Nephron (organoid): ENCODE data around the gene TTC29.

ENCODE experiments used
- H3K27ac Mint-ChIP-seq, 3 experiments: 2 replicates each; pipeline ENCODE4 v1.8.0; 2020; ENCODE audit warnings: mixed read lengths in 3 of 3, mild to moderate bottlenecking in 2 of 3, moderate library complexity in 1 of 3
- H3K27me3 Mint-ChIP-seq: 2 replicates; pipeline ENCODE4 v1.8.0; 2021; ENCODE audit warnings: low read depth, mild to moderate bottlenecking, moderate library complexity, mixed read lengths
- H3K36me3 Mint-ChIP-seq: 2 replicates; pipeline ENCODE4 v1.8.0; 2020; ENCODE audit warnings: low read depth, mixed read lengths
- H3K4me1 Mint-ChIP-seq: 2 replicates; pipeline ENCODE4 v1.8.0; 2020; ENCODE audit warnings: mixed read lengths
- H3K4me3 Mint-ChIP-seq, 3 experiments: 2 replicates each; pipeline ENCODE4 v1.8.0; 2020; ENCODE audit warnings: mild to moderate bottlenecking in 3 of 3, mixed read lengths in 3 of 3, moderate library complexity in 2 of 3
- H3K9me3 Mint-ChIP-seq: 2 replicates; pipeline ENCODE4 v1.8.0; 2020; ENCODE audit warnings: mixed read lengths
- TF ChIP-seq, protein P1 (sequence below), 3 experiments: fragments of 200-600 bp; sonication (generic); IDR thresholded peaks; one replicate each; pipeline ENCODE4 v1.5.0; 2021; ENCODE audit warnings: antibody characterized with exemption in 3 of 3; ENCODE audit not compliant: unreplicated experiment in 3 of 3

The TTC29 gene

DNA sequence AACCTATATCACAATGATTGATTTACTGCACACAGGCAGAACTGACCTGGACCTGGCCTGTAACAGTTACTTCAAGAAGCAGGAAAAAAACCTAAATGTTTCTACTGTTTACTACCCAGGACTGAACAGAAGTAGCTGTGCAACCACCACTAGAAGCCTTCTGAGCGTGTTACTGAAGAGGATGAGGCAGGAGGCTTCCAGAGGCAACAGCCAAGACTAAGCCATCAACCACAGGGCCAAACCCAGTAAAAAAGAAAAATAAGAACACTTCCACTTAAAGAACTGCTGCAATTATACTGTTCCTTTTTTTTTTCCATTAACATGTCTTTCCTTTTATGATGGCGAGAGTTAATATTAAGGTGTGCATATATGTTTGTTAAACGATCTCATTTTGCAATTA is 29.4 kb upstream of the TTC29 start:
- Mint-ChIP-seq H3K9me3 (no peaks in the 10 kb centered on the region), H3K4me3 (no peak overlapping the region), H3K27ac (no peak overlapping the region), H3K36me3 (no peaks in the 10 kb centered on the region), H3K4me1 (peaks cover 6% of the 10 kb centered on the region), H3K27me3 (no peaks in the 10 kb centered on the region)
- TF ChIP-seq, protein P1, sequence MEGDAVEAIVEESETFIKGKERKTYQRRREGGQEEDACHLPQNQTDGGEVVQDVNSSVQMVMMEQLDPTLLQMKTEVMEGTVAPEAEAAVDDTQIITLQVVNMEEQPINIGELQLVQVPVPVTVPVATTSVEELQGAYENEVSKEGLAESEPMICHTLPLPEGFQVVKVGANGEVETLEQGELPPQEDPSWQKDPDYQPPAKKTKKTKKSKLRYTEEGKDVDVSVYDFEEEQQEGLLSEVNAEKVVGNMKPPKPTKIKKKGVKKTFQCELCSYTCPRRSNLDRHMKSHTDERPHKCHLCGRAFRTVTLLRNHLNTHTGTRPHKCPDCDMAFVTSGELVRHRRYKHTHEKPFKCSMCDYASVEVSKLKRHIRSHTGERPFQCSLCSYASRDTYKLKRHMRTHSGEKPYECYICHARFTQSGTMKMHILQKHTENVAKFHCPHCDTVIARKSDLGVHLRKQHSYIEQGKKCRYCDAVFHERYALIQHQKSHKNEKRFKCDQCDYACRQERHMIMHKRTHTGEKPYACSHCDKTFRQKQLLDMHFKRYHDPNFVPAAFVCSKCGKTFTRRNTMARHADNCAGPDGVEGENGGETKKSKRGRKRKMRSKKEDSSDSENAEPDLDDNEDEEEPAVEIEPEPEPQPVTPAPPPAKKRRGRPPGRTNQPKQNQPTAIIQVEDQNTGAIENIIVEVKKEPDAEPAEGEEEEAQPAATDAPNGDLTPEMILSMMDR (IDR thresholded peaks at IDR 0.05; ENCODE audit: unreplicated experiment in 3 of 3) = no peak

DNA sequence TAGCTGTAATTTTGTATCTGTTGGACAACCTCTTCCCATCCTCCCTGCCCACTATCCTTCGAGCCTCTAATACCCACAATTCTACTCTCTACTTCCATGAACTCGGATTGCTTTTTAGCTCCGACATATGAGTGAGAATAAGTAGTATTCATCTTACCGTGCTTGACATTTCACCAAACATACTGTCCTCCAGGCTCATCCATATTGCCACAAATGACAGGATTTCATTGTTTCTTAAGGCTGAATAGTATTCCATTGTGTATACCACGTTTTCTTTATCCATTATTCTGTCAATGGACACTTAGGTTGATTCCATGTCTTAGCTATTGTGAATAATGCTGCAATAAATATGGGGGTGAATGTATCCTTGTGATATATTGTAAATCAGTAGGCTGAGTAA is 26.4 kb upstream of the TTC29 start:
- no peak overlapping the region for H3K27ac Mint-ChIP-seq
- H3K36me3 Mint-ChIP-seq = no peaks in the 10 kb centered on the region
- H3K4me1 Mint-ChIP-seq = peaks cover 6% of the 10 kb centered on the region
- H3K4me3 Mint-ChIP-seq = no peak overlapping the region
- TF ChIP-seq, protein P1 (IDR thresholded peaks at IDR 0.05; ENCODE audit: unreplicated experiment in 3 of 3) = no peak
- peaks cover 3% of the 10 kb centered on the region for H3K27me3 Mint-ChIP-seq
- H3K9me3 Mint-ChIP-seq = peaks cover 3% of the 10 kb centered on the region

DNA sequence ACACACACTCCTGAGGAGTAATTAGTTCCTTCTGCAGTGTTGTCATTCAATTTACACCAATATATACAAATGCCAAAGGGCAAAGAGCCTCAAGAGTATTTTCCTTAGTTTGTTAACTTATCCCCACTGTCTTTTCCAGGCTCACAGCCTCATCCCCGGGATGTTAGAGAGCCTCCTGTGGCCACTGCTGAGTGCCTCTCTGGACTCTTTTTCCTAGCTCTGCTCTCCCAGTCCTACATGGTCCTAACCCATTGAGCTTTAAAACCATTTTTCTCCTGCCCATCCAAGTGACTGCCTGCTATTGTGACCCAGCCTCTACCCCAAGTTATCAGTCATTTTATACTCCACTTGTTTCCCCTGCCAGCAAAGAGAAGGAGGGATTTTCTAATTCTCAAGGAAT is 23.5 kb upstream of the TTC29 start:
- TF ChIP-seq, protein P1 (IDR thresholded peaks at IDR 0.05; ENCODE audit: unreplicated experiment in 3 of 3) = no peak
- no peaks in the 10 kb centered on the region for H3K4me1 Mint-ChIP-seq
- peaks cover 3% of the 10 kb centered on the region for H3K9me3 Mint-ChIP-seq
- H3K27ac Mint-ChIP-seq = no peak overlapping the region
- no peaks in the 10 kb centered on the region for H3K36me3 Mint-ChIP-seq
- H3K27me3 Mint-ChIP-seq = peaks cover 3% of the 10 kb centered on the region
- no peak overlapping the region for H3K4me3 Mint-ChIP-seq

DNA sequence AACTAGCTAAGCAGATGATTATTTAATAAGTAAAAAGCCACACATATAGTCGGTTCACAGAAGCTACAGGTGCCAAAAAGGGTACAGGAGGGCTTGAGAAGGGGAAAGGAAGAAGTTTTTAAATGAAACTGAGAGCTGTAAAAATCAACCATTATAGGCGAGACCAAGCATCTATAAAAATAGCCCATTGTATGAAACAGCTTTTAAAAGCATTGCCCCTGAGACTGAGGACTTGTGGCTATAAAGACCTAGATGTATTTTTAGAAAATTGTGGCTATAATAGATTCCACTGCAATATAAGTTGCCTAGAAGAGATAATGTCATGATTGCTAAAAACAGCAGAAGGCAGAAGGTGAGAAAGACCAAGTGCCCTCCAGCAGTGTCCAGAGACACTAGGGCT is 15.0 kb upstream of the TTC29 start:
- Mint-ChIP-seq H3K36me3 (no peaks in the 10 kb centered on the region), H3K27ac (no peak overlapping the region), H3K4me3 (no peak overlapping the region), H3K9me3 (no peaks in the 10 kb centered on the region), H3K4me1 (no peaks in the 10 kb centered on the region), H3K27me3 (no peaks in the 10 kb centered on the region)
- TF ChIP-seq, protein P1 (IDR thresholded peaks at IDR 0.05; ENCODE audit: unreplicated experiment in 3 of 3) = no peak

DNA sequence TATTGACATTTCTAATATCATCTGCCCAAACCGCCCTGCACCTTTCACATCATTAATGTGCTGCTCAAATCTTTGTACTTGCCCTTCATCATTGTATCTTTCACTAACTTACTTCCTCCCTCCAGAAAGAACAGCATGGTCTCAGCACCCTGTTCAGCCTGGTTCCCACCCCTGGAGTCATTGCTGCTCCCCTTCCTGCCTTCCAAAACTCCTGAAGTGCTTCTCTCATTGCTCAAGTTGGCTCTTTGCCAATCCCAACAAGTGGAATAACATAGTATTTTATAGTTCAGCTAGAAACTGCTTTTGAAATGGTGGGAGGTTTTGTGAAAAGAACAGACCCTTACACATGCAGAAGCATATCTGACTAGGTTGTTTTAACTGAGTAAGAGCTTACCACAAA is 14.0 kb upstream of the TTC29 start:
- Mint-ChIP-seq H3K4me3 (no peak overlapping the region), H3K27me3 (no peaks in the 10 kb centered on the region), H3K4me1 (no peaks in the 10 kb centered on the region), H3K36me3 (no peaks in the 10 kb centered on the region), H3K9me3 (no peaks in the 10 kb centered on the region), H3K27ac (no peak overlapping the region)
- TF ChIP-seq, protein P1 (IDR thresholded peaks at IDR 0.05; ENCODE audit: unreplicated experiment in 3 of 3) = no peak

DNA sequence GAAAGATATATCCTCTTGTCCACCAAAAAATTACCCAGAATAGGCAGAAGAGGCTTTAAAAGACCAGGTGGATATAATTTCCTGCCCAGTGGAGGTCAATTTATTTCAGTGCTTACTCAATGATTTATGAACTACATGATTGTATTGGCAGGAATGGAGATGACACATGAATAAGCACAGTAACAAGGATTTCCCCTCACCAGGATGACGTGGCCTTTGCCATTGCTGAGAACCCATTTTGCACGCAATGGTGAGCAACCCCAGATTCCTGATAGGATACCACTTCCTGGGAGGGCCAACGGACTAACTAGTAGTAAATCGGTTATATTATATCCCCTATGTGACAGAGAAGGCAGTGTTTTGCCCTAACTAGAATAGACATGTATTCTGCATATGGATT is 11.6 kb upstream of the TTC29 start:
- no peak overlapping the region for H3K27ac Mint-ChIP-seq
- no peaks in the 10 kb centered on the region for H3K9me3 Mint-ChIP-seq
- no peaks in the 10 kb centered on the region for H3K4me1 Mint-ChIP-seq
- no peak overlapping the region for H3K4me3 Mint-ChIP-seq
- no peaks in the 10 kb centered on the region for H3K27me3 Mint-ChIP-seq
- TF ChIP-seq, protein P1 (IDR thresholded peaks at IDR 0.05; ENCODE audit: unreplicated experiment in 3 of 3) = no peak
- no peaks in the 10 kb centered on the region for H3K36me3 Mint-ChIP-seq
